GM12801 (cell line): ENCODE results near the gene SIRT5.

ENCODE experiments used
- TF ChIP-seq, protein P1 (sequence below): IDR thresholded peaks from one replicate; pipeline ENCODE4 v1.5.1; 2011; ENCODE audit warnings: control low read depth; ENCODE audit not compliant: insufficient read length; ENCODE audit errors: extremely low read depth

Gene SIRT5

DNA sequence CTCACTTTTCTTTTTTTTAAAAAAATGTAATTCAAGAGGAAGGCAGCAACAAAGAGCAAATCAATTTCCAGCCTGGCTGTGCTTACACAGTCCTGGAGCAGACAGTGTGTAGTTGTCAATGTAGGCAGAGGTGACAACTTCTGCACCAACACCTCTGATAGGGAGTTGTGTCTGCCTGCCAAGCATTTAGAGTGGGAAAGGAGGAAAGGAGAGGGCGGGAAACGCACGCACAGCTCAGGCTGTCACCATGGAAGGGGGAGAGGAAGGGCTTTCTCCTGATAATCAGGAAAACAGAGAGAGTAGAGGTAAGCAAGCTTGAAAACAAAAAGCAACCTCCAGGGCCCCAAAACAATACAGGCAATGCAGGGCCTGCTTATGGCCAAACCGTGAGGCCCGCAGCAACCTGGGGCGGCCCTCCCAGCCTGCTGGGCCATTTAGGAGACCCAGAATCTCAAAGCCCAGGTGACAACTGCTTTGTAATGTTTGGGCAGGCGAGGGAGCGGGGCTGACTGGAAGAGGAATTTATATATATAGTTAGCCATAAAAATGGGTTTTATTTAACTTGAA lies 45.5 kb upstream of the SIRT5 start:
- TF ChIP-seq, protein P1, sequence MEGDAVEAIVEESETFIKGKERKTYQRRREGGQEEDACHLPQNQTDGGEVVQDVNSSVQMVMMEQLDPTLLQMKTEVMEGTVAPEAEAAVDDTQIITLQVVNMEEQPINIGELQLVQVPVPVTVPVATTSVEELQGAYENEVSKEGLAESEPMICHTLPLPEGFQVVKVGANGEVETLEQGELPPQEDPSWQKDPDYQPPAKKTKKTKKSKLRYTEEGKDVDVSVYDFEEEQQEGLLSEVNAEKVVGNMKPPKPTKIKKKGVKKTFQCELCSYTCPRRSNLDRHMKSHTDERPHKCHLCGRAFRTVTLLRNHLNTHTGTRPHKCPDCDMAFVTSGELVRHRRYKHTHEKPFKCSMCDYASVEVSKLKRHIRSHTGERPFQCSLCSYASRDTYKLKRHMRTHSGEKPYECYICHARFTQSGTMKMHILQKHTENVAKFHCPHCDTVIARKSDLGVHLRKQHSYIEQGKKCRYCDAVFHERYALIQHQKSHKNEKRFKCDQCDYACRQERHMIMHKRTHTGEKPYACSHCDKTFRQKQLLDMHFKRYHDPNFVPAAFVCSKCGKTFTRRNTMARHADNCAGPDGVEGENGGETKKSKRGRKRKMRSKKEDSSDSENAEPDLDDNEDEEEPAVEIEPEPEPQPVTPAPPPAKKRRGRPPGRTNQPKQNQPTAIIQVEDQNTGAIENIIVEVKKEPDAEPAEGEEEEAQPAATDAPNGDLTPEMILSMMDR, result no peak

DNA sequence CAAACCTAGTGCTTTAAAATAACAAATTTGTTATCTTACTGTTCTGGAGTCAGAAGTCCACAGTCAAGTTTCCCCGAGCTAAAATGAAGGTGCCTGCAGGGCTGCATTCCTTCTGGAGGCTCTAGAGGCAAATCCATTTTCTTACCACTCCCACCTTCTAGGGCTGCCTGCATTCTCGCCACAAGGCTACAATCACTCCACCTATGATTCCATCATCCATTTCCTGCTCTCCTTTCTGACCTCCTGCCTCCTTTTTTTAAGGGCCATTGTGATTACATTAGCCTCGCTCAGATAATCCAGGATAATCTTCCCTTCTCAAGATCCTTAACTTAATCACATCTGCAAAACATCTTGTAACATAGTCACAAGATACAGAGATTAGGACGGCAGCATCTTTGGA lies 42.4 kb upstream of the SIRT5 start:
- TF ChIP-seq, protein P1, result no peak

DNA sequence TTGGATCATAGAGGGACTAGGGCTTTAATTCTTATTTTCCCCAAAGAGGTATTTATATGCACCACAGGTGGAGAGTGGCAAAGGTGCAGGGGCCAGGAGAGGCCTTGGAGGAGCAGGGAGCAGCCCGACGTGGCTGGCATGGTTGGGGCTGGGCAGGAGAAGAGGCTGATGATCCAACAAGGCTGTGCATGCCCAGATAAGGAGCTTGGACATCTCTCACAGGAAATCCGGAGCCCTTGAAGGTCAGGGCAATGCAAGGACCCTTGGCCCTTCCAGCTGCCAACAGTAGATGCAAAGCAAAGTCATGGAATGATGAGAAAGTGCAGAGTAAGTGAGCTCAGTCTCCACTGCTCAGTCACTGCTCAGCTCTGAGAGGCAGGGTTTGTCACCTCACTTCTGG lies 39.9 kb upstream of the SIRT5 start:
- TF ChIP-seq, protein P1, result no peak

DNA sequence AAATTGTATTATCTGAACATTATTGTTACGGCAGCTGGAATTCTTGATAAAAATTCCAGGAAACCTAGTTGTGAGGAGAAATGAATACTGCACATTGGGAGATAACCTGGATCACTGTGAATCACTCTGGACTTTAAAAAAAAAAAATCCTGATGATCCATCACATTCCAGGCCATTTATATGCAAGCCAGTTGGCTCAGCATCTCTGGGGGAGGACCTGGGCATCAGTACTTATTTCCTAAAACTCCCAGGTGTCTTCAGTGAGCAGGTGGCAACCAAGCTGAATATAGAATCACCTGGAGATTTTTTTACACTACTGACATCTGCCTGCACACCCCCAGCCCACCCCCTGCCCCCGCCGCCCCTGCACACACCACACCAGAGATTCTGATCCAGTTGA lies 39.1 kb upstream of the SIRT5 start:
- TF ChIP-seq, protein P1, result no peak

DNA sequence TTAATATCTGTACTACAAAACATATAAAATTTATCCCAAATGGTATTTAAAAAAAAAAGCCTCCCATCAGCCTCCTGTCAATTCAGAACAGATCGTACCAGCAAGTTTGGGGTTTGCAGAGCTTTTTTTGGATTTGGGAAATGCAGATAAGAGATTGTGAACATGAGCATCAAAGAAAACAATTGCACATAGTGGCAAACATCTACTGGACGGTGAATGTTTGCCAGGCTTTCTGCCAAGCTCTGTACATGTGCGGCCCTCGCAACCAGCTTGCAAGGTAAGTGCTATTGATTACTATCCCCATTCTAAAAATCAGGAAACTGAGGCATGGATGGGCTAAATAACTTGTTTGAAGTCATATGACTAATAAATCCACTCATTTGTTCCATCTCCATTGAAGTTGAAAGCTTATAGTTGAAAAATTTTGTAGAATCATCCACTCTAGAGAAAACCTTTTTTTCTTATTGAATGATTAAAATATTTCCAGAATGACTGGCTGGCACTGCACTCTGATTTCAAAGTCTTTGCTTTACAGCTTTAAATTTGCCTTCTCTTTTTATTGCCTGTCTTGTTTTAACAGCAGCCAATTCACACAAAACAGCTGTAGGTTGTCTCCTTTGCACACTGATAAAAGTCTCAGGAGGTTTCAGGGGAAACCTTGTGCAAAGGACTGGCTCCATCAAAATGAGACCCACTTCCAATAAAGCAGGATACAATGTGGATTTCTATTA lies 37.4 kb upstream of the SIRT5 start:
- TF ChIP-seq, protein P1, result no peak

DNA sequence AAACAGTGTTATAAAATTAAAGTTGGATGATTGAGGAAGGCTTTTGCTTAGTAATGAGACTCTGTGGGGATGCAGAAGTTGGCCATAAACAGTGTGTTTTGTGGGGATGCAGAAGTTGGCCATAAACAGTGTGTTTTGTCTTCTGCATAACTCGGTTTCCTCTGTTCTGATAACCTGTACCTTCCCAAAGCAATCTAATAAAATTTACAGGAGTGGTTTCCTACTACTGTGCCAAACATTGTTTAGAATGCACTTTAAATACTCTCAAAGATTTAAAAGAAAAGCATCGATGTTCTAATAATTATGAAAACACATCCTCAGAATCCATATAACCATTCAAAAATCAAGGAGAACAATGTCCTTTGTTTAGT lies 36.9 kb upstream of the SIRT5 start:
- TF ChIP-seq, protein P1, result no peak

DNA sequence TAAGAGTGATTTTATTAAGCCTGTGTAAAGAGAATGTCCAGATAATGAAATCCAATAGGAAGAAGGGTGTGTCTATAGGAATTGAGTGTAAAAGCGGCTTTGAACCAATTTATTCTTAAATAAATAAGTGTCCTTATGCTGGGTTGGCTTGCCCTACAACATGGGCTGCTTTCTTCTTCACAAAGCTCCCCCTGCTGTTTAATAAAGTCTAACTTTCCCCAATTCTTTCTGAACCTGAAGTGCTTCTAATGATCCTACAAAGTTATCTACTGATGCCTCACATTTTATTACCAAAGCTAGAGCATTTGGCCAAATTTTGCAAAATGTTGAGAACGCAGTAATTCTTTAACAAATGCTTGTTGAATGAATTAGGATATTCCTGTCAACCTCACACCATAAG lies 36.3 kb upstream of the SIRT5 start:
- TF ChIP-seq, protein P1, result no peak
